Raji (cell line): ENCODE results near the gene SEZ6.

Experiments used
- POLR2A ChIP-seq: IDR thresholded peaks from 2 replicates; pipeline ENCODE4 v1.6.1; 2011; ENCODE audit warnings: low read depth, low read length, control low read depth; ENCODE audit not compliant: insufficient read depth

SEZ6 gene

GRCh38 chr17:28950017-28950751, 55.6 kb downstream of the SEZ6 start:
- TF ChIP-seq POLR2A = peak; percentile 36; the same call in 1 of the 2 replicates

- peak; percentile 16; the same call in 1 of the 2 replicates for TF ChIP-seq POLR2A
These were observed 56.4 kb downstream of the SEZ6 start for GRCh38 chr17:28949185-28950016.

GRCh38 chr17:28948873-28949184, 57.0 kb downstream of the SEZ6 start:
- no peak for TF ChIP-seq POLR2A

- no peak for TF ChIP-seq POLR2A
These were observed 57.5 kb downstream of the SEZ6 start for GRCh38 chr17:28948342-28948741.

GRCh38 chr17:28947639-28948038, 58.2 kb downstream of the SEZ6 start:
- no peak for TF ChIP-seq POLR2A

GRCh38 chr17:28946239-28946638, 59.6 kb downstream of the SEZ6 start:
- TF ChIP-seq POLR2A = no peak

GRCh38 chr17:28944862-28945741, 60.7 kb downstream of the SEZ6 start:
- no peak for TF ChIP-seq POLR2A

GRCh38 chr17:28944343-28944742, 61.5 kb downstream of the SEZ6 start:
- TF ChIP-seq POLR2A = no peak

GRCh38 chr17:28942925-28943324, 62.9 kb downstream of the SEZ6 start:
- TF ChIP-seq POLR2A = no peak

- no peak for TF ChIP-seq POLR2A
These were observed 64.6 kb downstream of the SEZ6 start for GRCh38 chr17:28941251-28941650.

GRCh38 chr17:28940675-28941074, 65.2 kb downstream of the SEZ6 start:
- no peak for TF ChIP-seq POLR2A

GRCh38 chr17:28940142-28940541, 65.7 kb downstream of the SEZ6 start:
- TF ChIP-seq POLR2A = no peak

GRCh38 chr17:28938552-28938951, 67.3 kb downstream of the SEZ6 start:
- no peak for TF ChIP-seq POLR2A

- no peak for TF ChIP-seq POLR2A
These were observed 68.6 kb downstream of the SEZ6 start for GRCh38 chr17:28937044-28937729.

GRCh38 chr17:28935744-28936460, 69.9 kb downstream of the SEZ6 start:
- no peak for TF ChIP-seq POLR2A

GRCh38 chr17:28929787-28930186, 76.0 kb downstream of the SEZ6 start:
- no peak for TF ChIP-seq POLR2A
